ENCODE results near the gene ACBD6.

- TF ChIP-seq, protein P1, sequence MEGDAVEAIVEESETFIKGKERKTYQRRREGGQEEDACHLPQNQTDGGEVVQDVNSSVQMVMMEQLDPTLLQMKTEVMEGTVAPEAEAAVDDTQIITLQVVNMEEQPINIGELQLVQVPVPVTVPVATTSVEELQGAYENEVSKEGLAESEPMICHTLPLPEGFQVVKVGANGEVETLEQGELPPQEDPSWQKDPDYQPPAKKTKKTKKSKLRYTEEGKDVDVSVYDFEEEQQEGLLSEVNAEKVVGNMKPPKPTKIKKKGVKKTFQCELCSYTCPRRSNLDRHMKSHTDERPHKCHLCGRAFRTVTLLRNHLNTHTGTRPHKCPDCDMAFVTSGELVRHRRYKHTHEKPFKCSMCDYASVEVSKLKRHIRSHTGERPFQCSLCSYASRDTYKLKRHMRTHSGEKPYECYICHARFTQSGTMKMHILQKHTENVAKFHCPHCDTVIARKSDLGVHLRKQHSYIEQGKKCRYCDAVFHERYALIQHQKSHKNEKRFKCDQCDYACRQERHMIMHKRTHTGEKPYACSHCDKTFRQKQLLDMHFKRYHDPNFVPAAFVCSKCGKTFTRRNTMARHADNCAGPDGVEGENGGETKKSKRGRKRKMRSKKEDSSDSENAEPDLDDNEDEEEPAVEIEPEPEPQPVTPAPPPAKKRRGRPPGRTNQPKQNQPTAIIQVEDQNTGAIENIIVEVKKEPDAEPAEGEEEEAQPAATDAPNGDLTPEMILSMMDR (IDR thresholded peaks at IDR 0.05), result no peak
- TF ChIP-seq POLR2AphosphoS5 (IDR thresholded peaks at IDR 0.05), result no peak
These were observed 234.4 kb downstream of the ACBD6 start for GRCh38 chr1:180267761-180268555.
